ENCODE data around the gene MIOX.
A peak's percentile ranks its signal among the peaks of the same experiment; 100 is the strongest.

Gene MIOX

DNA sequence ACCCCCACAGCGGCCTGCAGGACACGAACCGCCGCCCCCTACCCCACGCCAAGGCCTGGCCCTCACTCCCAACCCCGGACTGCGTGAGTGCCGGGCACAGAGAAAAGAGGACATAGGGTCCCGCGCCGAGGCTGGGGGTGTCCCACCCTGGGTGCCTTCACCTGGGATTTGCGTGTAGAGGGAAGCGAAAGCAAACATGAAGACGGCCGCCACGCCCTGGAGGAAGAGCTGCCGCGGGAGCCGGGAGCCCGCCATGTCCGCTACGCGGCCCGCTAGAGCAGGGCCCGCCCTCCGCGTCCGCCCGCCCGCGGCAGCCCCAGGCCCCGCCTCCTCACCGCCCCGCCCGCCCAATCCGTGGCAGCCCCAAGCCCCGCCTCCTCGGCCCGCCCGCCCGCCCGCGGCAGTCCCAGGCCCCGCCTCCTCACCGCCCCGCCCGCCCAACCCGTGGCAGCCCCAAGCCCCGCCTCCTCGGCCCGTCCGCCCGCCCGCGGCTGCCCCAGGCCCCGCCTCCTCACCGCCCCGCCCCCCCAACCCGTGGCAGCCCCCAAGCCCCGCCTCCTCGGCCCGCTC lies 20.8 kb downstream of the MIOX start, which contains the start of gene LMF2:
Gene LMF2 (minus strand): TSS at position 282 of the 570 bp plus-strand sequence. CDS start 27 bp downstream, at position 255.
- TF ChIP-seq, protein P1, sequence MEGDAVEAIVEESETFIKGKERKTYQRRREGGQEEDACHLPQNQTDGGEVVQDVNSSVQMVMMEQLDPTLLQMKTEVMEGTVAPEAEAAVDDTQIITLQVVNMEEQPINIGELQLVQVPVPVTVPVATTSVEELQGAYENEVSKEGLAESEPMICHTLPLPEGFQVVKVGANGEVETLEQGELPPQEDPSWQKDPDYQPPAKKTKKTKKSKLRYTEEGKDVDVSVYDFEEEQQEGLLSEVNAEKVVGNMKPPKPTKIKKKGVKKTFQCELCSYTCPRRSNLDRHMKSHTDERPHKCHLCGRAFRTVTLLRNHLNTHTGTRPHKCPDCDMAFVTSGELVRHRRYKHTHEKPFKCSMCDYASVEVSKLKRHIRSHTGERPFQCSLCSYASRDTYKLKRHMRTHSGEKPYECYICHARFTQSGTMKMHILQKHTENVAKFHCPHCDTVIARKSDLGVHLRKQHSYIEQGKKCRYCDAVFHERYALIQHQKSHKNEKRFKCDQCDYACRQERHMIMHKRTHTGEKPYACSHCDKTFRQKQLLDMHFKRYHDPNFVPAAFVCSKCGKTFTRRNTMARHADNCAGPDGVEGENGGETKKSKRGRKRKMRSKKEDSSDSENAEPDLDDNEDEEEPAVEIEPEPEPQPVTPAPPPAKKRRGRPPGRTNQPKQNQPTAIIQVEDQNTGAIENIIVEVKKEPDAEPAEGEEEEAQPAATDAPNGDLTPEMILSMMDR (IDR thresholded peaks at IDR 0.05; ENCODE audit: low read depth, low read length, missing control alignments): no peak
- no peak for DNase-seq (ENCODE audit: extremely low read depth, low read depth)
- peak within 1 kb of the TSS; percentile 87 for H3K4me3 ChIP-seq (replicated peaks; ENCODE audit: low read depth, low read length)

DNA sequence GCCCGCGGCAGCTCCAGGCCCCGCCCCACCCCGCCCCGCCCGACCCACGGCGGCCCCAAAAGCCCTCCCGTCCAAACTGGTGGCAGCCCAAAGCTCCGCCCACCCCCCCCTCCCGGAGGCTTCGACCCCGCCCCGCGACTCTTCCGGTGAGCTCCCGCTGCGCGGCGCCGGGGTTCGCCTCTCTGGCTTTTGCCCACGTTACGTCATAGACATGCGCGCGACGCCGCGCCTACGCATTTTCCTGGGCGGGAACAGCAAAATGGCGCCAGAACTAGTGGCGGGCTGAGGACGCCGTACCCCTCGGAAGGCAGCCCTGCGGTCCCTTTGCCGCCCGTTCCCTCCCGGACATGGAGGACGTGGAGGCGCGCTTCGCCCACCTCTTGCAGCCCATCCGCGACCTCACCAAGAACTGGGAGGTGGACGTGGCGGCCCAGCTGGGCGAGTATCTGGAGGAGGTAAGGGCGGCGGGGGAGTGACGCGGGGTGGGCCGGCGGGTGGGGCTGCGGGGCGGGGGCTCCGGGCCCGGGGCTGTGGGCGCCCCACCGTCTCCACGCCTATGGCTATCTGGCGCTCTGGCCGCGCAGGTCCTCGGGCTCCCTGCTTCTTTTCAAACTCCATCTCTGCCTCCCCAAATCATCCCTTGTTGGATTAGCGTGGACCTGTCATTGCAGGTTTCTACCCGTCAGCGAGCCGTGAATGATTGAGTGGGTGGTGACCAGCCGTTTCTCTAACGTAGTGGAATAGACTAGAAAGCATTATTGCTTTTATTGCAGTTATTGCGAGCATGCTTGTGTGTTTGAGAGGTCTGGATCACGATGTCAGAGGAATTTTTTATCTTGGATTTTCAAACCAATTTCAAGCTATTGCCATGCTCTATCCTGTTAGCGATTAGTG lies 21.6 kb downstream of the MIOX start, which contains the start of gene NCAPH2:
Gene NCAPH2 (plus strand): TSS at position 234 of the 894 bp plus-strand sequence. CDS start 114 bp downstream, at position 348.
- peak within 1 kb of the TSS; percentile 87 for H3K4me3 ChIP-seq (replicated peaks; ENCODE audit: low read depth, low read length)
- DNase-seq (ENCODE audit: extremely low read depth, low read depth): peak; percentile 91
- TF ChIP-seq, protein P1 (IDR thresholded peaks at IDR 0.05; ENCODE audit: low read depth, low read length, missing control alignments): no peak

DNA sequence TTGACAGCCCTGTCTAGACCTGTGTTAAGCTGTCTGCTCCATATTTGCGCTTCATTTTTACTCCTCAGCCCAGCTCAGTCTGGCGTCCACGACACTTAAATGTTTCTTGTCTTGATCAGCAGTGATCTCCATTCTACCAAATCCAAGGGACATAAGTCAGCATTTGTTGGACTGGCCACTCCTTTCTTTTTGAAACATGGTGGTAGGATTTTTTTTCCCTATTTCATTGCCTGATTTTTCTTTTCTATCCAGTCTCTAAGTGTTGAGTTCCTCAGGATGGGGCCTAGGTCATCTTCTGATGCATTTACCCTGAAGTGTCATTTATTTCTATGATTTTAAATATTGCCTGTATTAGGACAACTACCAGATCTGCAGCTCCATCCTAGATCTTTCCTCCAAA lies 22.2 kb downstream of the MIOX start:
- TF ChIP-seq, protein P1 (IDR thresholded peaks at IDR 0.05; ENCODE audit: low read depth, low read length, missing control alignments): no peak
- DNase-seq (ENCODE audit: extremely low read depth, low read depth): no peak
- peak overlapping the region; percentile 64 for H3K4me3 ChIP-seq (replicated peaks; ENCODE audit: low read depth, low read length)

DNA sequence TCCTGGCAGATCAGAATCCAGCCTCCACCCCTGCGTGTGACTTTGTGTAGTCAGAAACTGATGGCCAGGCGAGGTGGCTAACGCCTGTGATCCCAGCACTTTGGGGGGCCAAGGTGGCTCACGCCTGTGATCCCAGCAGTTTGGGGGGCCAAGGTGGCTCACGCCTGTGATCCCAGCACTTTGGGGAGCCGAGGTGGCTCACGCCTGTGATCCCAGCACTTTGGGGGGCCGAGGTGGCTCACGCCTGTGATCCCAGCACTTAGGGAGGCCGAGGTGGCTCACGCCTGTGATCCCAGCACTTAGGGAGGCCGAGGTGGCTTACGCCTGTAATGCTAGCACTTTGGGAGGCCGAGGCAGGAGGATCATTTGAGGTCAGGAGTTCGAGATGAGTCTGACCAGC lies 26.5 kb downstream of the MIOX start:
- no peak for DNase-seq (ENCODE audit: extremely low read depth, low read depth)
- TF ChIP-seq, protein P1 (IDR thresholded peaks at IDR 0.05; ENCODE audit: low read depth, low read length, missing control alignments): no peak
- H3K4me3 ChIP-seq (replicated peaks; ENCODE audit: low read depth, low read length): no peak overlapping the region

DNA sequence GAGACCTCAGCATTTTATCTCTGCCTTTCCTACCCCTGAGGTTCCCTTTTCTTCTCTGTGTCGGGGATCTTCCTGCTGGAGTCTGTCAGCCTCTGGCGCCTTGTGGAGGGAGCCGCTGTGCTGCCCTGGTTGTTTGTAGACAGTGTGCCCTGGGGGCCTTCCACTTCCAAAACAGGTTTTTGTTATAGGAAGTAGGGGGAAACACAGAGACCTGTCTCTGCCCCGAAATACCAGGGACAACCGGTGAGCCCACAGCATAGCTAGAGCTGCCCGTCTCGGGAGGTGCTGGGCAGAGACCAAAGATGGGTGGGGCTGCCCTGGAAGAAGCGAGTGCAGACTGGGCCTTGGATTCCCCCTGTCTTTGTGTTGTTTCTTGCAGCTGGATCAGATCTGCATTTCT lies 29.4 kb downstream of the MIOX start:
- no peak overlapping the region for H3K4me3 ChIP-seq (replicated peaks; ENCODE audit: low read depth, low read length)
- no peak for DNase-seq (ENCODE audit: extremely low read depth, low read depth)
- TF ChIP-seq, protein P1 (IDR thresholded peaks at IDR 0.05; ENCODE audit: low read depth, low read length, missing control alignments): no peak

DNA sequence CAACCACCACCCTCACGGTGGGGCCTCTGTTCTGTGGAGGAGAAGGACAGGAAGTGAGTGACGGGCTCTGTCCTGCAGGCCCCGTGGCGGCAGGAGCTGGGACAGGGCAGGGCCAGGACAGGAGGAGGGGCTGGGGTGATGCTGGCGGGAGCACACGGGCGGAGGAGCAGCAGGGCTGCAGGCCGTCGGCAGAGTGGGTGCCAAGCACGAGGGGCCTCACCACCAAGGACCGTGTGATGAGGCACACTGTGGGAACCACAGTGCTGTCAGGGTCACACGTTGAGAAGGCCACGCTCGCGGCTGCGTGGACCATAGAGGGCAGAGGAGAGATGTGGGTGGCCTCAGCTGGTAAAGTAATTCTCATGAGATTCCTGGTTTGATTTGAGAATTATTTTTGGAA lies 30.2 kb downstream of the MIOX start:
- H3K4me3 ChIP-seq (replicated peaks; ENCODE audit: low read depth, low read length): no peak overlapping the region
- DNase-seq (ENCODE audit: extremely low read depth, low read depth): no peak
- TF ChIP-seq, protein P1 (IDR thresholded peaks at IDR 0.05; ENCODE audit: low read depth, low read length, missing control alignments): no peak

Measured in HFF-Myc (cell line).